Tibial nerve (tissue), 3 donors: ENCODE data around the gene DMD.

Experiments
- POLR2A ChIP-seq, 2 donors: fragments of 450-650 bp; IDR thresholded peaks; one replicate each; pipeline ENCODE4 v1.6.1; 2017; ENCODE audit warnings: antibody characterized with exemption in 2 of 2, mild to moderate bottlenecking in 2 of 2, moderate library complexity in 2 of 2
- TF ChIP-seq, protein P1 (sequence below), 5 experiments: fragments of 200-600 bp in 3 of 5; fragments of 450-650 bp in 2 of 5; sonication (generic) in 3 of 5; IDR thresholded peaks; one replicate each; pipeline ENCODE4 v1.5.1; 2016 to 2019; ENCODE audit warnings: antibody characterized with exemption in 5 of 5, mild to moderate bottlenecking in 3 of 5, moderate library complexity in 2 of 5

DNA sequence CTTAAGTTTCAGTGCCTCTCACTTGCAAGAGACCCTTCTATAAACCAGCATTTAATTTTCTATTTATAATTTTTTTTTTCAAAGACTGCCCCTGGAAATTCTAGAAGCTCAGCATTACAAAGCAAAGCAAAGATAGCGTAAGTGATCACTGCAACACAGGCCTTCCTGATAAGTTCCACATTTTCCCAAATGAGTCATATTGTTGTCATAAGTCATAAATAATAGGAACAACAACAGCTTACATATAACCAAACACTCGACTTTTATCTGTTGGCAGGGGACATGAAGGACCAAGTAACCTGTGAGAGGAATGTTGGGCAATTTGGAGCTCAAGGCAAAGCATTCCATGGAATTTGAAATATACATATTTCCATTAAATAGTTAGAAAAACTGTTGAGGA, 815.5 kb downstream of the DMD start:
- TF ChIP-seq, protein P1, sequence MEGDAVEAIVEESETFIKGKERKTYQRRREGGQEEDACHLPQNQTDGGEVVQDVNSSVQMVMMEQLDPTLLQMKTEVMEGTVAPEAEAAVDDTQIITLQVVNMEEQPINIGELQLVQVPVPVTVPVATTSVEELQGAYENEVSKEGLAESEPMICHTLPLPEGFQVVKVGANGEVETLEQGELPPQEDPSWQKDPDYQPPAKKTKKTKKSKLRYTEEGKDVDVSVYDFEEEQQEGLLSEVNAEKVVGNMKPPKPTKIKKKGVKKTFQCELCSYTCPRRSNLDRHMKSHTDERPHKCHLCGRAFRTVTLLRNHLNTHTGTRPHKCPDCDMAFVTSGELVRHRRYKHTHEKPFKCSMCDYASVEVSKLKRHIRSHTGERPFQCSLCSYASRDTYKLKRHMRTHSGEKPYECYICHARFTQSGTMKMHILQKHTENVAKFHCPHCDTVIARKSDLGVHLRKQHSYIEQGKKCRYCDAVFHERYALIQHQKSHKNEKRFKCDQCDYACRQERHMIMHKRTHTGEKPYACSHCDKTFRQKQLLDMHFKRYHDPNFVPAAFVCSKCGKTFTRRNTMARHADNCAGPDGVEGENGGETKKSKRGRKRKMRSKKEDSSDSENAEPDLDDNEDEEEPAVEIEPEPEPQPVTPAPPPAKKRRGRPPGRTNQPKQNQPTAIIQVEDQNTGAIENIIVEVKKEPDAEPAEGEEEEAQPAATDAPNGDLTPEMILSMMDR (IDR thresholded peaks at IDR 0.05) = no peak
- TF ChIP-seq POLR2A (IDR thresholded peaks at IDR 0.05) = no peak
